ENCODE results near the gene SCT. TPM values are rescaled to one million over a fixed set of nuclear protein-coding genes. Genes with fewer than 3 reads are reported as not detected.

The SCT gene
- total RNA-seq, 4 donors from 2014 or later, result not detected

GRCh38 chr11:610146-610801, 16.7 kb downstream of the SCT start:
- TF ChIP-seq, protein P1, sequence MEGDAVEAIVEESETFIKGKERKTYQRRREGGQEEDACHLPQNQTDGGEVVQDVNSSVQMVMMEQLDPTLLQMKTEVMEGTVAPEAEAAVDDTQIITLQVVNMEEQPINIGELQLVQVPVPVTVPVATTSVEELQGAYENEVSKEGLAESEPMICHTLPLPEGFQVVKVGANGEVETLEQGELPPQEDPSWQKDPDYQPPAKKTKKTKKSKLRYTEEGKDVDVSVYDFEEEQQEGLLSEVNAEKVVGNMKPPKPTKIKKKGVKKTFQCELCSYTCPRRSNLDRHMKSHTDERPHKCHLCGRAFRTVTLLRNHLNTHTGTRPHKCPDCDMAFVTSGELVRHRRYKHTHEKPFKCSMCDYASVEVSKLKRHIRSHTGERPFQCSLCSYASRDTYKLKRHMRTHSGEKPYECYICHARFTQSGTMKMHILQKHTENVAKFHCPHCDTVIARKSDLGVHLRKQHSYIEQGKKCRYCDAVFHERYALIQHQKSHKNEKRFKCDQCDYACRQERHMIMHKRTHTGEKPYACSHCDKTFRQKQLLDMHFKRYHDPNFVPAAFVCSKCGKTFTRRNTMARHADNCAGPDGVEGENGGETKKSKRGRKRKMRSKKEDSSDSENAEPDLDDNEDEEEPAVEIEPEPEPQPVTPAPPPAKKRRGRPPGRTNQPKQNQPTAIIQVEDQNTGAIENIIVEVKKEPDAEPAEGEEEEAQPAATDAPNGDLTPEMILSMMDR (IDR thresholded peaks at IDR 0.05; ENCODE audit: low read depth), result no peak

DNA sequence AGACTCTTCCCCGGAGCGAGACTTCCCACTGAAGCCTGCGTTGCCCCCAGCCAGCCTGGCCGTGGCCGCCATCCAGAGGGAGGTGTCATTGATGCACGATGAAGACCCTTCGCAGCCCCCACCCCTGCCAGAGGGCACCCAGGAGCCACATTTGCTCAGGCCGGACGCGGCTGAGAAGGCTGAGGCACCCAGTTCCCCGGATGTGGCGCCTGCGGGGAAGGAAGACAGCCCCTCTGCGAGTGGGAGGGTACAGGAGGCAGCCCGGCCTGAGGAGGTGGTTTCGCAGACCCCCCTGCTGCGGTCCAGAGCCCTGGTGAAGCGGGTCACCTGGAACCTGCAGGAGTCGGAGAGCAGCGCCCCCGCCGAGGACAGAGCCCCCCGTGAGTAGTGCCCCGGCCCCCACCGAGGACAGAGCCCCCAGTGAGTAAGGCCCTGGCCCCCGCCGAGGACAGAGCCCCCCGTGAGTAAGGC, 17.6 kb downstream of the SCT start:
- TF ChIP-seq, protein P1 (IDR thresholded peaks at IDR 0.05; ENCODE audit: low read depth), result no peak

DNA sequence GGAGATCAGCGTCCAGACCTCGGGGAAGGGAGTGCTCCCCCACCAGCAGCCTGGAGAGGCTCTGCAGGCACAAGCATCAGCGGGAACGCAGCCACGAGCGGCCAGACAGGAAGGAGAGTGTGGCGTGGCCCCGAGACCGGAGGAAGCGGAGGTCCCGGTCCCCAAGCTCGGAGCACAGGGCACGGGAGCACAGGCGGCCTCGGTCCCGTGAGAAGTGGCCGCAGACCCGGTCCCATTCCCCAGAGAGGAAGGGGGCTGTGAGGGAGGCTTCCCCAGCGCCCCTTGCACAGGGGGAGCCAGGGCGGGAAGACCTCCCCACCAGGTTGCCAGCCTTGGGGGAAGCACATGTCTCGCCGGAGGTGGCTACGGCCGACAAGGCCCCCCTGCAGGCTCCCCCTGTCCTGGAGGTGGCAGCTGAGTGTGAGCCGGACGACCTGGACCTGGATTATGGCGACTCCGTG, 18.2 kb downstream of the SCT start:
- TF ChIP-seq, protein P1 (IDR thresholded peaks at IDR 0.05; ENCODE audit: low read depth), result no peak

DNA sequence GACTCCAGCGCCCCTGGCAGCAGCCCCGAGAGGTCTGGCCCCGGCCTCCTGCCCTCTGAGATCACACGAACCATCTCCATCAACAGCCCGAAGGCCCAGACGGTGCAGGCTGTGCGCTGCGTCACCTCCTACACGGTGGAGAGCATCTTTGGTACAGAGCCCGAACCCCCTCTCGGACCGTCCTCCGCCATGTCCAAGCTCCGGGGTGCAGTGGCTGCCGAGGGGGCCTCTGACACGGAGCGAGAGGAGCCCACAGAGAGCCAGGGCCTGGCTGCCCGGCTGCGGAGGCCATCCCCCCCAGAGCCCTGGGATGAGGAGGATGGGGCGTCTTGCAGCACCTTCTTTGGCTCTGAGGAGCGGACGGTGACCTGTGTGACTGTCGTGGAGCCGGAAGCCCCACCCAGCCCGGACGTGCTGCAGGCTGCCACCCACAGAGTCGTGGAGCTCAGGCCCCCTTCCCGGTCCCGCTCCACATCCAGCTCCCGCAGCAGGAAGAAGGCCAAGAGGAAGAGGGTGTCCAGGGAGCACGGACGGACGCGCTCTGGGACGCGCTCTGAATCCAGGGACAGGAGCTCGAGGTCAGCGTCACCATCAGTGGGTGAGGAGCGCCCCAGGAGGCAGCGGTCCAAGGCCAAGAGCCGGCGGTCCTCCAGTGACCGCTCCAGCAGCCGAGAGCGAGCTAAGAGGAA, 18.9 kb downstream of the SCT start:
- TF ChIP-seq, protein P1 (IDR thresholded peaks at IDR 0.05; ENCODE audit: low read depth), result no peak

DNA sequence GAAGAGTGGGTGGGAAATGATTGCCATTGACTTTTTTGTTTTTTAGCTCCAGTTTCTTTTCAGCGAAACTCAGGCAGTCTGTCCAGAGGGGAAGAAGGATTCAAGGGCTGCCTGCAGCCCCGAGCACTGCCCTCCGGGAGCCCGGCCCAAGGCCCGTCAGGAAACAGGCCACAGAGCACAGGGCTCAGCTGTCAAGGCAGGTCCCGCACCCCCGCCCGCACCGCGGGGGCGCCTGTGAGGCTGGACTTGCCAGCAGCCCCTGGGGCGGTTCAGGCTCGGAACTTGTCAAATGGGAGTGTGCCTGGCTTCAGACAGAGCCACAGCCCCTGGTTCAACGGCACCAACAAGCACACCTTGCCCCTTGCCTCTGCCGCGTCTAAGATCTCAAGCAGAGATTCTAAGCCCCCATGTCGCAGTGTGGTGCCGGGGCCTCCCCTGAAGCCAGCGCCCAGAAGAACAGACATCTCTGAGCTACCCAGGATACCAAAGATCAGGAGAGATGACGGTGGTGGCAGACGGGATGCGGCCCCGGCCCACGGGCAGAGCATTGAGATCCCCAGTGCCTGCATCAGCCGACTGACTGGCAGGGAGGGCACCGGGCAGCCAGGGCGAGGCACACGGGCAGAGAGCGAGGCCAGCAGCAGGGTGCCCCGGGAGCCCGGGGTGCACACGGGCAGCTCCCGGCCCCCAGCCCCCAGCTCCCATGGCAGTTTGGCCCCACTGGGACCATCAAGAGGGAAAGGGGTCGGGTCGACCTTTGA, 19.8 kb downstream of the SCT start:
- TF ChIP-seq, protein P1 (IDR thresholded peaks at IDR 0.05; ENCODE audit: low read depth), result no peak

DNA sequence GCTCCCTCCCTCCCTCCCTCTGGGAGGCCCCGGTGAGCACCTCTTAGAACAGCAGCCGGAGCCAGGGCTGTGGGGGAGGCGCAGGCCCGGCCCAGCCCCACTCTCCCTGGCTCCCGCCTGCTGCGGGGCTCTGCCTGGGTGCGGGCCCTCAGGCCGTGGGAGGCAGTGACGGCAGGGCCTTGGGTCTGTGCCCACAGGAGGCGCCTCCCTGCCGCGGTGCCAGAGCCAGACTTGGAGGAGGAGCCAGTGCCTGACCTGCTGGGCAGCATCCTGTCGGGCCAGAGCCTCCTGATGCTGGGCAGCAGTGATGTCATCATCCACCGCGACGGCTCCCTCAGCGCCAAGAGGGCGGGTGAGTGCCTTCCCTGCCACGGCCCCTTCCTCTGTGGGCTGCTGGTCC, 20.7 kb downstream of the SCT start:
- TF ChIP-seq, protein P1 (IDR thresholded peaks at IDR 0.05; ENCODE audit: low read depth), result no peak
